GM18508 (cell line): Measurements from ENCODE around the gene DNM2.
"Not testable (repeated sequence)": the region's sequence is repeated elsewhere in the genome, so short reads cannot be mapped to it uniquely, and the experiment has no call there.

Experiments
- ATAC-seq: cut with Tn5 transposase; IDR thresholded peaks from one replicate; pipeline ENCODE4 v1.9.1; 2021; ENCODE audit warnings: moderate number of reproducible peaks; ENCODE audit not compliant: insufficient read depth, unreplicated experiment

Gene DNM2

DNA sequence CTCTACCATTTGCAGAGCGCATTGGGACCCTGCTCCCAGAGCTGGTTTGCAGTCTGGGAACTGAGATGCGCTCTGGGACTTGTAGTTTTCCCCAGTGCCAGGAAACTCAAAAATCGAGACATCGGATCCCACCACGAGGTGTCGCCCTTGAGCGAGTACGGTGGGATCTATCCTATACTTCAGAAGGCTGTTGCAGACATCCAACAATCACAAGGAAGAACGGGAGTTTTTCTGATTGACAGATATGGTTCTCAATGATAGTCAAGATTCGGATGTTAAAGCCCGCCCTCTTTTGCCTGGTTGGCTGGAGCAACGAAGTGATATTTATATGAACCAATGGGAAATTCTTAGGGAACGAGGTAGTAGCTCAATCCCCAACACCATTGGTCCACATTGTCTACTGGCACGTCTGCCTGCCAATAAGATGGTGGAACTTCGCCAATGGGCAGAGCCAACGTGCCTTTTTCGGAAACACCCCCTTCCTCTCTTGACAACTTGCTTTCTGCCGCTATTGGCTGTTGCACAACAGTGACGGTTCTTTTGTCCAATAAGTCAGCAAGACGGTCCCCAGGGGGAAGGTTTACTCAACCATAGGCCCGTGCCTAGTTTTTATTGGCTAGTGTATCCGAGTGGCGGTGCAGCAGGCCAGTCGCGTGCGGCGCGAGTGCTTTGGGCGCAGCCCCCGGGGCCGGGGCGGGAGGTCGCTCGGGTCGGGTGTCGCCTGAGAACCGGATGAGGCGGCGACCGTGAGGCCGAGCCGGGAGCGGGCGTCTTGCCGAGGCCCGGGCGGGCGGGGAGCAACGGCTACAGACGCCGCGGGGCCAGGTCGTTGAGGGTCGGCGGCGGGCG, at the start of gene DNM2:
DNM2 (plus strand) TSS at position 724 of the 849 bp plus-strand sequence. CDS start 164 bp downstream, outside the sequence.
- ATAC-seq = peak; percentile 77

DNA sequence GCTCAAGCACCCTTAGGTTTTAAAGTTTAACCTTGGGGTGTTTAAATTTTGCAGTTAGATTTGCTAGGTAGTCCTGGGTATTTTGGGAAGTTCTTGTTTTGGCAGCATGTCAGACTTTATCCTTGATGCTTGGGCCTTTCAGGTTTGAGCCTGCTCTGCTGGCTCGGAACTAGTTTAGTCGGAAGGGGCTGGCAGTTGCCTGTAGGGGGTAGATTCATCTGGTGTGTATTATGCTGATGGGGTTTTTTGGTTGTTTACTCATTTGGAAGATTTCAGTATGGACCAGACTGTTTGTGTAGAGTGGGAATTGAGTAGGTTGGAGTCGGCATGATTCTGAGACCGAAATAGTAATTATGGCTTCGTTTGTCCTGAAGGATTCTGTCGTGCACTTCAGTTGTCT, 48.6 kb upstream of the DNM2 start:
- no peak for ATAC-seq

DNA sequence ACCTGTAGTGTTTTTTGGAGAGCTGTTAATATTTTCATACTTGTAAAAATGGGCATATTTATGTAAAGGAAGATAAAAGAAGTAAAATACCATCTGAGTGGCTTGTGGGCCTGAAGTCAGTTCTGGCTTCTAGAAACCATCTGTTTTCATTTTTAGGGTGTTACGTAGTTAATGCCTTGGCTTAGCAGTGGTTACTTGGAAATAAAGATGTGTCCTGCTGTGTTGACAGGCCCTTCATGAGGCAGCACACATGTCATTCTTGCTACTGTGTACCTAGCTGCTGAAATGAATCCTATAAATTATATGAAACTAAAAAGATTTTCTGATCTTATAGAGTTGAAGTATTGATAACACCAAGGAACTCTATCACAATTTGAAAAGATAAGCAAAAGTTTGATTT, 47.7 kb upstream of the DNM2 start:
- no peak for ATAC-seq

DNA sequence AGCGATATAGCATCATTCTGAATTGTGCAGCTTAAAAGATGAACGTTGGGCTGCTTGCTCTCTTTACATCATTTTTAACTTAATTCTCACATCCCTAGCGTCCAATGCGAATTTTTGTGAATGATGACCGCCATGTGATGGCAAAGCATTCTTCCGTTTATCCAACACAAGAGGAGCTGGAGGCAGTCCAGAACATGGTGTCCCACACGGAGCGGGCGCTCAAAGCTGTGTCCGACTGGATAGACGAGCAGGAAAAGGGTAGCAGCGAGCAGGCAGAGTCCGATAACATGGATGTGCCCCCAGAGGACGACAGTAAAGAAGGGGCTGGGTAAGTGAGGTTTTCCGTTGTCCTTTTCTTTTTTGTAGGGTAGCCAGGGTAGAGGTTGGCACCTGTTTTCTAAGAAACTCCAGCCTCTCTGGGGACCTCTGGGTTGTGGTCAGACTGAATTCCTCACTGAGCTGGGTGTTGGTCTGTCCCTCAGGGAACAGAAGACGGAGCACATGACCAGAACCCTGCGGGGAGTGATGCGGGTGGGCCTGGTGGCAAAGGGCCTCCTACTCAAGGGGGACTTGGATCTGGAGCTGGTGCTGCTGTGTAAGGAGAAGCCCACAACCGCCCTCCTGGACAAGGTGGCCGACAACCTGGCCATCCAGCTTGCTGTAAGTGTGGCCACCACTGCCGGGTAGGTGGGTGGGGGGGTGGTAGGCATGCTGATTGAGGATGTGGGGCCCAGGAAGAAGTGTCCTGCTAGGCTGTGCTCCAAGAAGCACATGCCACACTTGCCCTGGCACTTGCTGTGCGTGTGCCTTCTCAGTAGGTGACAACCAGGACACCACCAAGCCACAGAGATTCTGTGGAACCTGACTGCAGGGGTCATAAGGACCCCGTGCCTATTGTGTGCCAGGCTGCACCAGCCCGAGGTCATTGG, 46.7 kb upstream of the DNM2 start:
- ATAC-seq = no peak

DNA sequence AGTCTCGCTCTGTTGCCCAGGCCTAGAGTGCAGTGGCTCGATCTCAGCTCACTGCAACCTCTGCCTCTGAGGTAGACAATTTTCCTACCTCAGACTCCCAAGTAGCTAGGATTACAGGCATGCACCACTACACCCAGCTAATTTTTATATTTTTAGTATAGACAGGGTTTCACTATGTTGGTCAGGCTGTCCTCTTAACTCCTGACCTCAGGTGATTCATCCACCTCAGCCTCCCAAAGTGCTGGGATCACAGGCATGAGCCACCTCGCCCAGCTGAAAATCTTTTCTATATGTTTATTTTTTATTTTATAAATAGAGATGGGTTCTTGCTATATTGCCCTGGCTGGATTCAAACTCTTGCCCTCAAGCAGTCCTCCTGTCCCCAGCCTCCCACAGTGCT, 46.0 kb upstream of the DNM2 start:
- not testable (repeated sequence) for ATAC-seq

DNA sequence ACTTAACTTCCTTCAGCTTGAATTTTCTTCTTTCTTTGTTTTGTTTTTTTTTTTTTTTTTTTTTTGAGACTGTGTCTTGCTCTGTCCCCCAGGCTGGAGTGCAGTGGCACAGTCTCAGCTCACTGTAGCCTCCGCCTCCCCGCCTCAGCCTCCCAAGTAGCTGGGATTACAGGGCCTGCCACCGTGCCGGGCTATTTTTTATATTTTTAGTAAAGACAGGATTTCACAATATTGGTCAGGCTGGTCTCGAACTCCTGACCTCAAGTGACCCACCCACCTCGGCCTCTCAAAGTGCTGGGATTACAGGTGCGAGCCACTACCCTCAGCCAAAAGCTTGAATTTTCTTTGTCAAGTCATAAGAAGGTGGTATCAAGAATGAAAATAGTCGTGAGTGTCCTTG, 42.7 kb upstream of the DNM2 start:
- ATAC-seq = not testable (repeated sequence)

DNA sequence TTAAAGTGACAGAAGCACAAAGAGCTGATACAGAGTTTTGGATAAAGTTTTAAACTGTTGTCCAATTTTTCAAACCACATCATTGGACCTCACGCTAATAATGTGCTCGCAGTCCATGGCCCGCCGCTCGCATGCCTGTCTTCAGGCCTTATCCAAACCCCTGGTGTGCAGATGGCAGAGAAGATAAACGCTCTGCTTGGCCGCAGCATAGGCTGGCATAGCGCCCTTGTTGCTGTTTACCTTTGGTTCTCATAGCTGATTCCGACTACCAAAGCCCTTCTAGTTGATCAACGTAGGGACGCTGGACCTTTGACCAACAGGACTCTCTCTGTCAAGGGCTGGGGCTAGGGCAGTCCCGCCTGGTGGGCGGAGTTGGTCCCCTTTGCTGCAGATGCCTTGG, 40.1 kb upstream of the DNM2 start:
- no peak for ATAC-seq

DNA sequence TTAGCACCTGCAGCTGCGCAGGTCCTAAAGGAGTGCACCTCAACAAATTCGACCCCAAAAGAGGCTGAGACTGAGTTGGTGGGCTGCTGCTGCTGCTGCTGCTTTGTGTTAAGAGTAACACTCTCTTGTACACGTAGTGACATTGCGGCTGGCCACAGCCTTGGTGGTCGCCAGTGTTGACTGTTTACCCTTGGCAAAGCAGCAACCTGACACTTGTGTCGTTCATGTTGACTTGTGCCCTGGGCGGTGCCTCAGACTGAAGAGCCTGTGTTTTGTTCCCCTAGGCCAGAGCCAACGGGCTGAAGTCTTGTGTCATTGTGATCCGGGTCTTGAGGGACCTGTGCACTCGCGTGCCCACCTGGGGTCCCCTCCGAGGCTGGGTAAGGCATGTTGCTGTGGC, 39.1 kb upstream of the DNM2 start:
- no peak for ATAC-seq

DNA sequence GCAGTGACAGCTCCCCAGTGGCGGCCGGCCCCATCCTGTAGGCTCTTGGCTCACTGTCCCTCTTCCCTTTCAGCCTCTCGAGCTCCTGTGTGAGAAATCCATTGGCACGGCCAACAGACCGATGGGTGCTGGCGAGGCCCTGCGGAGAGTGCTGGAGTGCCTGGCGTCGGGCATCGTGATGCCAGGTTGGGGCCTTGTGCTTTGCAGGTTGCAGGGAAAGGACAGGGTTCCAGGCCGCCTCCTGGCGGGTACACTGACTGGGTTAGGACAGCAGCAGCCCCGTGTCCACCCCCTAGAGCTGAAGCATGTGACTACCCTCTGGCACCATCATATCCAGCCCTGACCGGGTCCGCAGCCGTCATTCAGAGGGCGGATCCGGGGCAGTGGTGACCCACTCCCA, 38.1 kb upstream of the DNM2 start:
- ATAC-seq = no peak

DNA sequence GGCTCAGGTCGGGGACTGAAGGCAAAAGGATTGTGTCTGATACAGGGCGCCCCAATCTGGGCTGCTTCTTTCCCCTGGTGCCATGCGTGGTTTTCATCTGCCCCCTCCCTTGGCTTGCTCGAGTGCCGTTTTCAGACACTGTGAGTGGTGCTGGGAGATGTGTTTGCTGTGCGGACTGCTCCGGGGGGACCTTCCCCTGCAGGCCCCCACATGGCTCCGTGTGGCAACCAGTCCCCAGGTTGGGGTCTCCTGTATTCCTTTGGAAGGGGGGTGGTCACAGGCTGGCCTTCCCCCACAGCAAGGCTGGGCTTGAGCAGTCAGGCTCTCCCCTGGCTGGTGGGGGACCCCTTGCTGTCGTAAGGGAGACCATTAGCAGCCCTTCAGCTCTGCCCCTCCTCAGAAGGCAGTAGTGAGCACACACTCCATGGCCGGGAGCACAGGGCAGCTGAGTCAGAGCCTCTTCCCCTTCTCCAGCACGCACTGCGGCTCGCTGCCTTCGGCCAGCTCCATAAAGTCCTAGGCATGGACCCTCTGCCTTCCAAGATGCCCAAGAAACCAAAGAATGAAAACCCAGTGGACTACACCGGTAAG, 37.2 kb upstream of the DNM2 start:
- no peak for ATAC-seq

DNA sequence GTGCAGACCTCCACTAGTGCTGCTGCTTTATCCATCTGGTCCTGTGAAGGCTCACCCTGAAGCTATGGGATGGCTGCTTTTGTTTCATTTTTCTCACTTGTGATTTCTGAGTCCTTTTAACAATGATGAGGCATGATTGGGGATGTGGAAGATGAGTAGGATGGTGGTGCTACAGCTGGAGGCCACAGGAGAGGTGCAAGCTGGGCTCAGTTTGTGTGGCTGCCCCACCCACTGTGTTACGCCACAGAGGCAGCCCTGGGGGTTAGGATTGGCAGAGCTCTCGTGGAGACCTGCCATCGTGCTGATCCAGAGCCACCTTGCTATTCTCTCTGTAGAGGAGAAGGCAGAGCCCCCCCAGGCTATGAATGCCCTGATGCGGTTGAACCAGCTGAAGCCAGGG, 36.2 kb upstream of the DNM2 start:
- no peak for ATAC-seq

DNA sequence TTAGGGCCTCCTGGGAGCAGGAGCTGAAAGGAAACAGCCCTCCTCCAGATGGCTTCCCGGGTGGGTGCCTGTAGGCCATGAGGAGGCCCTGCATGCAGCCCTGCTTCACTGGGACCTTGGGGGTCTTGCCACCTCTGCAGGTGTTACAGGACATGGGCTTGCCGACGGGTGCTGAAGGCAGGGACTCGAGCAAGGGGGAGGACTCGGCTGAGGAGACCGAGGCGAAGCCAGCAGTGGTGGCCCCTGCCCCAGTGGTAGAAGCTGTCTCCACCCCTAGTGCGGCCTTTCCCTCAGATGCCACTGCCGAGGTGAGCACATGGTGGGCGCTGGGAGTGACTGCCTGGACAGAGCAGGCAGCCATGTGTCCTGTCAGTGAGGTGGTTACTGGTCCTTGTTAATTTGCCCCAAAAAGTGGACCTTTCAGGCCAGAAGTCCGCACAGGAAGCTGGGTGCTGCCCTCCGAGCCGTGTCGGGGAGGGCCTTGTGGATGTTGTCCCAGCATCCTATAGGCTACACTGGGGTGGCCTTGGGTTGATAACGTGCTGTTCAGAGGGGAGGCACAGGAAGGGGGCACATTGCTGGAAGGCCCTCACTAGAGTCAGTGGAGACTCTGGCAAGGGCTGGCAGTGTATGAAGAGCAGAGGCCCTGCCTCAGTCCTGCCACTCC, 35.3 kb upstream of the DNM2 start:
- no peak for ATAC-seq

DNA sequence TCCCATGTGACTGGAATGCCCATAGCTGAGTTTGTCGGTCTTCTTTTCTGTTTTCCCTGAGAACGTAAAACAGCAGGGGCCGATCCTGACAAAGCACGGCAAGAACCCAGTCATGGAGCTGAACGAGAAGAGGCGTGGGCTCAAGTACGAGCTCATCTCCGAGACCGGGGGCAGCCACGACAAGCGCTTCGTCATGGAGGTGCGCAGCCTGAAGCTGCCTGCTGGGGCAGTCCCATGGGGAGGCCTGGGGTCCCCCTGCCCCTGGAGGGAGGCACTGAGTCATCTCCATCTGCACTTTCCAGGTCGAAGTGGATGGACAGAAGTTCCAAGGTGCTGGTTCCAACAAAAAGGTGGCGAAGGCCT, 34.8 kb upstream of the DNM2 start:
- ATAC-seq = no peak

DNA sequence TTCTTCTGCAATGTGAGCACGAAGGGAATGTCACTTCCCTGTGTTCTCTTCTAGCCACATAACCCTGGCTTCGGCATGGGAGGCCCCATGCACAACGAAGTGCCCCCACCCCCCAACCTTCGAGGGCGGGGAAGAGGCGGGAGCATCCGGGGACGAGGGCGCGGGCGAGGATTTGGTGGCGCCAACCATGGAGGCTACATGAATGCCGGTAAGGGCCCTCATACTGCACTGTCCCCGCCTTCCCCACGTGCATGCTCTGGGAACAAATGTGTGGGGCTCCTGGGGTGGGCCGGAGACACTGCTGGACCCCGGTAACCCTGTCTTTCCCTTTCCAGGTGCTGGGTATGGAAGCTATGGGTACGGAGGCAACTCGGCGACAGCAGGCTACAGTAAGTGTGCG, 34.3 kb upstream of the DNM2 start:
- no peak for ATAC-seq

DNA sequence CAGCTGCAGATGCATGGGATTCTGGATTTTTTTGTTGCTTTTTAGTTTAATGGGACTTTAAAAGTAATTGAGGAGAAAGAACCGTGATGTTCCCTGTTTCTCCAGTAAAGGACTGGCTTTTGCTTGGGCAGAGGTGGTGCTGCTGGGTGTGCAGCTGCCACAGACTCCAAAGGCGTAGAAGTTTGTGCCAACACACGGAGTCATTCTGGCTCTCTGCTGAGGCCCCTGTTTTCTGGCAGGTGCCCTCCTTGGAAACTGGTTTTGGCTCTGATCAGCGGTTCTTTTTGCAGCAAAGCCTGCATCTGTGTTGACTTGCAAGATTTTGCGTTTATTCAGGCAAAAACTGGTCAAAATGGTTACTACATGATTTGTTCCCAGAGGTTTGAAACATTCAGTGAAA, 32.7 kb upstream of the DNM2 start:
- no peak for ATAC-seq

DNA sequence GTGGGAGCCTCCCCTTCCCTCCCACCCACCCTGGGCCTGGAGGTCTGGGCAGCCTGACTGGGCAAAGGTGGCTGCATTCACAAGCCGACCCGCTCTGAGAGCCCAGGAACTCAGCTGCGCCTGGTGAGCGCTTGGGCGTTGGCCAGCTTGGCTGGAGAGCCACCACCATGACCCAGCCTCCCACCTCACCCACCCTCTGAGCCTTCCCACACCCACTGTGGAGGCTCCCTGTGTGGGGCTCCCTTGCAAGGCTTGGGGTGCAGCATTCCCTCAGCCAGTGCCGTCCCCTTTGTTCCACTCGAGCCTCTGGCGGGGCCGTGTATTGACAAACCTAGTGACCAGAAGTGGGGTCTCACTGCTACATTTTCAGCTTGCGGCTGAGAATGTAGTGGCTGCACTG, 31.7 kb upstream of the DNM2 start:
- ATAC-seq = no peak

DNA sequence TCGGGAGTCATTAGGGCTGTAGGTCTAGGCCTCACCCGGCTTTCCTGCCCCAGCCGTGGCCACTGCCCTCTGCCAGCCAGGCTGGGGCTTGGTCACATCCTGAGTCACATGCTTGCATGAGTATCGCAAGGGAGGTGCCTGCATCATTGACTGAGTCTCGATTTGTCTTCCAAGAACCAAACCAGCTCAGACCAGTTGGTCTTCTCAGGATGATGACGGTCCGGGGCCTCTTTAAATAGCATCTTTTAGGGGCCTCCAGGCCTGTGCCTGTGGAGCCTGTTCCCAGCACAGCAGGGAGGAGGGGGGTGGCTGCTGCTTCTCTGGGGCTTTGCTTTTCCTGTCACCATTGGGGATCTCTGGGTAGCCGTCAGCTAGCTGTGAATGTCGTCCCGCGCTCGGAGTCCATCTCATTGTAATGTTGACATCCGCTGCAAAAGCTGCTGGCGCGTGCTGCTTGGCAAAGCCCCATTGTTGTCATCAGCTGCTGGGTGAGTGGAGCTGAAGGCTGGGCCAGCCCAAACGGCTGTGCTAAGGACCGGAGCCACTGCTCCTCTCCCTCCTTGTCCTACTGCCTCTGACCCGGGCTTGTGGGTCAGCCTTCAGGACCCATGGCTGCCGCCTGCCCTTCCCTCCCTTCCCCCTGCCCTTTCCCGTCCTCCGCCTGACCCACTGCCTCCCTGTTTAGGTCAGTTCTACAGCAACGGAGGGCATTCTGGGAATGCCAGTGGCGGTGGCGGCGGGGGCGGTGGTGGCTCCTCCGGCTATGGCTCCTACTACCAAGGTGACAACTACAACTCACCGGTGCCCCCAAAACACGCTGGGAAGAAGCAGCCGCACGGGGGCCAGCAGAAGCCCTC, 31.0 kb upstream of the DNM2 start:
- ATAC-seq = no peak

DNA sequence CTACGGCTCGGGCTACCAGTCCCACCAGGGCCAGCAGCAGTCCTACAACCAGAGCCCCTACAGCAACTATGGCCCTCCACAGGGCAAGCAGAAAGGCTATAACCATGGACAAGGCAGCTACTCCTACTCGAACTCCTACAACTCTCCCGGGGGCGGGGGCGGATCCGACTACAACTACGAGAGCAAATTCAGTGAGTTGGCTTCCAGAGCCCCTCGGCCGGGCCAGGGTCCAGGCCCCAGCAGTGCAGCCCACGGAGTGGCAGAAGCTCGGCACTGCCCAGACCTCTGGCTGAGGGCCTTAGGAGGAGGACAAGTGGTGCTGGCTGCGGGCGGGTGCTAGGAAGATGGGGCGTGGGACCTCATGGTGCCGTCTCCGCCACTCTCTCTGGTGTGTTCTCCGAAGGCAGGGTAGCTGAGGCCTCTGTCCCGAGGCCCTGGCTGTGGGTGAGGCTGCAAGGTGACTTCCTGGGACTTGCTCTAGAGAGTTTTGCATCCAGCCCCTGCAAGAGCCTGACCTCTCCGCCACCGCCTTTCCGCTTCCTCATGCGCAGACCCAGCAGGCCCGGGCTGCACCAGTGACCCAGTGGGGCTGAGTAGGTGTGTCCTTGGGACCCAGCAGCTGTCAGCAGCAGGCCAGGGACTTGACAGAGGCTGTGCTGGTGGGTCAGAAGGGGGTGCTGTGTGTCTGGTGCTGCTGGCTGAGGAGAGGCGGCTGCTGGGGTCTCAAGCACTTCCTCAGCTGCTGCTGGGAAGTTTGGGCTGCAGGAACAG, 30.2 kb upstream of the DNM2 start:
- ATAC-seq = no peak
